Stimulated activated CD4-positive, alpha-beta T cell treated with anti-CD3 and anti-CD28 coated beads, Interleukin-1b, Interleukin-23, amount 100 ng/mL, for 24 hours (primary cell): ENCODE results near the gene ADCY10.
"Not testable (repeated sequence)": the region's sequence is repeated elsewhere in the genome, so short reads cannot be mapped to it uniquely, and the experiment has no call there.

Experiments
- DNase-seq, 4 experiments: peaks; one replicate each; pipeline ENCODE4 v3.0.0-alpha.2; 2020; ENCODE audit warnings: low read depth in 4 of 4, low spot score in 1 of 4

Gene ADCY10

DNA sequence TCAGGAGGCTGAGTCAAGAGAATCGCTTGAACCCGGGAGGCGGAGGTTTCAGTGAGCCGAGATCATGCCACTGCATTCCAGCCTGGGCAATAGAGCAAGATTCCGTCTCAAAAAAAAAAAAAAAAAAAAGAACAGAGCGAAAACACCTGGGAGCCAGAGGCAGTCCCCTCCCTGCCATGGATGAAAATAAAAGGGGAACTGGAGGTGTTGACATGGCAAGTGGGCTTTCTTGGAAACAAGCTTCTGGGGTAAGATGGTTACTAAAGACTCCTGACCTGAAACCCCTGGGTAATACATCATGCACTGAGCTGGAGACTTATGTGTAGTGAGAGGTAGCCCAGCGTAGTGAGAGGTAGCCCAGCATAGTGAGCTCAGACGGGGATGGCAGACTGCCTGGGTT, 31.6 kb downstream of the ADCY10 start:
- DNase-seq: no peak

- DNase-seq: no peak
Observed at GRCh38 chr1:167881786-167882185, 32.1 kb downstream of the ADCY10 start.

DNA sequence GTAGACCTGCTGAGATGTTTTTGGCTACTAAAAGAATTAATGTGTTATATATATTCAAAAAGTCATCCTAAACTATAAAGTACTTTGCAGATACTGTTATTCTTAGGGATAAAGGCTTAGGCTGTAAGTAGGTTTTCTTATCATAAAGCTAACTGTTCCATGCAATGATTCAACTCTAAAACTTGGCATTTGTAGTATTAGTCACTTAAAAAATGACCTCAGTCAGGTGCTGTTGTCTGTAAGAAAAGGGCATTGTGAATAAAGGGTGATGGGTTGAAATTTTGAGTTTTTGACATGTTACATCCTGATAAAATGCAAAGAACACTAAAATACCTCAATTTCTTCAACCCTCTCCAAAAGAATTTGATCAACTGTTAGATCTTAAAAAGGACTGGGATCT, 32.9 kb downstream of the ADCY10 start:
- DNase-seq: no peak

DNA sequence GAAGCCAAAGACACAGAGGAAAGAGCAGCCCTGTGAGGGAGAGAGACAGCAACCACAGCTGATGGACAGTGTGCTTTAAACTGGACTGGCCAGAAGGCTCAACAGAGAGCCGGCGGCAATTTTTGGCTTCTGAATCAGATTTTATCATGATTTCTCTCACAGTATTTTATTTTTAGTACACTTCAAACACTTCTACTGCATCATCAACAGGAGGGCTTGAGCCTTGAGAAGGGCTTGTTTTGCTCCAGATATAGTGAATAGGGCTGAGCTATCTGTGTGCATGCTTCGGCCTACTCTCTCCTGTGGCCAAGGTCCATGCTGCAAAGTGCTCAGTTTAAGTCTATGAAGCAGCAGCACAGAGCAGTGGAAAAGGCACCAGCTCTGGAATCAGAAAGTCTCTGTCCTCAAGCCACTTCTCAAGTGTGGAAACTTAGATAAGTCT, 33.3 kb downstream of the ADCY10 start:
- DNase-seq: no peak

- DNase-seq: no peak
Observed at GRCh38 chr1:167879508-167879907, 34.4 kb downstream of the ADCY10 start.

- no peak for DNase-seq
Observed at GRCh38 chr1:167878372-167879160, 35.4 kb downstream of the ADCY10 start.

DNA sequence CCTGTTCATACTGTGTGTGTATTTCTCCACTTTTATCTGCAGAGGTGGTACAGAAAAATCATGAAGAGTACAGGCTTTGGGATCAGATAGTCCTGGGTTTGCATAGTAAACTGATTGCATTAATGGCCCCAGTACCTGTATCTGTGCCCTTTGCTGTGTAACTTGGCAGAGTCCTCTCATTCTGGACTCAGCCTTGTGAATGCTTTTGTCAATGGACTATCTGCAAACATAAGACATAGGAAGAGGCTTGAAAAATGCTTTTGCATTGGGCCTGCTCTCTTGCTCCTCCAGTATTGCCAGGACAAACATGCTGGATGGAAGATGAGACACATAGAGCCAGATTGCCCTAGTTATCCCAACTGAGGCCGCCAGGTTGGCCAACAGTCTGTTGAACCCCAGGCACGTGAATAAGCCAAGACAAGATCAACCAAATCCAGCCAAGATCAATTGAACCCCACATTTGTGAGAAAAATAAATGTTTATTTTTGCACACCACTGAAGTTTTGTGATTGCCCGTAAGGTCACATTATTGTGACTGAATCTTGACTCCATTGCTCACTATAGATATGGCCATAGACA, 37.2 kb downstream of the ADCY10 start:
- DNase-seq: no peak

- no peak for DNase-seq
Observed at GRCh38 chr1:167871331-167871730, 42.6 kb downstream of the ADCY10 start.

GRCh38 chr1:167869157-167870001, 44.6 kb downstream of the ADCY10 start:
- not testable (repeated sequence) for DNase-seq

DNA sequence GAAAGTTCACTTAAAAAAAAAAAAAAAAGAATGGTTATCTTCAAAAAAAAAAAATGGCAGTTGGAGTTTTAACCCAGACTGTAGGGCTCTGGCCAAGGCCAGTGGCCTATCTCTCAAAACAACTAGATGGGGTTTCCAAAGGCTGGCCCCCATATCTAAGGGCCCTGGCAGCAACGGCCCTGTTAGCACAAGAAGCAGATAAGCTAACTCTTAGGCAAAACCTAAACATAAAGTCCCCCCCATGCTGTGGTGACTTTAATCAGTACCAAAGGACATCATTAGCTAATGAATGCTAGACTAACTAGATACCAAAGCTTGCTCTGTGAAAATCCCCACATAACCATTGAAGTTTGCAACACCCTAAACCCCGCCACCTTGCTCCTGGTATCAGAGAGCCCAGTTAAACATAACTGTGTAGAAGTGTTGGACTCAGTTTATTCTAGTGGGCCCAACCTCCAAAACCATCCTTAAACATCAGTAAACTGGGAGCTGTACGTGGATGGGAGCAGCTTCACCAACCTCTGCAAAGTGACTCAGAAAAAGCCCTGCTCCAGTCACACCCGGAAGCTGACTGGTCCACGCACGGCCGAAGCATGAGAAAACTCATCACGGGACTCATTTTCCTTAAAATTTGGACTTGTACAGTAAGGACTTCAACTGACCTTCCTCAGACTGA, 47.1 kb downstream of the ADCY10 start:
- DNase-seq: not testable (repeated sequence)

DNA sequence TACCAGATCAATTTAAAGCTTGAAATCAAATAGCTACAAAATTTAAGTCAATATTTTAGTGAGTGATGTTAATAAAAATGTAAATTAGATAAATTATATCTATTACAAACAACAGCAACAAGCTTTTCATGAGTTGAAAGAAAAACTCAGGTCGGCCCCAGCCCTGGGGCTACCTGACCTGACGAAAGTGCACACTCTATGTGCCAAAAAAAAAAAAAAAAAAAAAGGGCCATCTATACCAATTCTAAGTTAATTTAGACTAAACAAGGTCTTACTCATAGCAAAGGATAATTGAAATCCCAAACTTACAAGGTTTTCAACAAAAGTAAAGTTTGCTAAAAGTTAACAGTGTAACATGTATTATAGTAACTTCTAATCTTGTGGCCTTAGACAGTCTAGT, 47.6 kb downstream of the ADCY10 start:
- DNase-seq: not testable (repeated sequence)

DNA sequence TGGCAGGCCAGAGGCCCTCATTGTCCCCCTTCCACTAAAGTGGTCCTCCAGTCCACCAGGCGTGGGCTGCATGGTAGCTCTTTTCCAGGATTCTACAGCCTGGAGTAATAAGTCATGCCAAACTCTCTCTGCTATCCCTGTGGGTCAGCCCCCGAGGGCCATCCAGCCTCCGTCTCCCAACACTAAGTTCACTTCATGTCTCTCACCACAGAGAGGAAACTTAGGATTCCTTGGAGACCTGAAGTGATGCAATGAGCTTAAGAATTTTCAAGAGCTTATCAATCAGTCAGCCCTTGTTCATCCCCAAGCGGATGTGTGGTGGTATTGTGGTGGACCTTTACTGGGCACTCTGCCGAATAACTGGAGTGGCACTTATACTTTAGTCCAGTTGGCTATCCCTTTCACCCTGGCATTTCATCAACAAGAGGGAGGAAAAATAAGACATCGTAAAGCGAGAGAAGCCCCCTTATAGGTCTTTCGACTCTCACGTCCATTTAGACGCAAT, 48.1 kb downstream of the ADCY10 start:
- DNase-seq: not testable (repeated sequence)

- not testable (repeated sequence) for DNase-seq
Observed at GRCh38 chr1:167865193-167865592, 48.7 kb downstream of the ADCY10 start.

GRCh38 chr1:167864392-167865032, 49.4 kb downstream of the ADCY10 start:
- no peak for DNase-seq

DNA sequence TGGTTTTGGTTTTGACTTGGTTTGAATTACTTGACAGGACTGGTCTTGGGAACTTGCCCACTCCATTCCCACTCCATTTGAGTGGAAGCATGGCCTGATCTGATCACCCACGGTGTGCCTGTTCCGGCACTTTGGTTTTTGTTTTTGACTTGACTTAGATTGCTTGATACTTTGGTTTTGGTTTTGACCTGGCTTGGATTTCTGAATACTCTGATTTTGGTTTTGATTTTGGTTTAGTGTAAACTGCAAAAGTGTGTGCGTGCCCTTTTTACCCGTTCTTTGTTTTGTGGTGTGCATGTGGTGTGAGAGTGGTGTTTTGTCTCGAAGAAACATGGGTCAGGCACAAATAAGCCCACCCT, 50.0 kb downstream of the ADCY10 start:
- no peak for DNase-seq

GRCh38 chr1:167863191-167863920, 50.6 kb downstream of the ADCY10 start:
- DNase-seq: not testable (repeated sequence)

GRCh38 chr1:167862432-167863076, 51.4 kb downstream of the ADCY10 start:
- DNase-seq: no peak

DNA sequence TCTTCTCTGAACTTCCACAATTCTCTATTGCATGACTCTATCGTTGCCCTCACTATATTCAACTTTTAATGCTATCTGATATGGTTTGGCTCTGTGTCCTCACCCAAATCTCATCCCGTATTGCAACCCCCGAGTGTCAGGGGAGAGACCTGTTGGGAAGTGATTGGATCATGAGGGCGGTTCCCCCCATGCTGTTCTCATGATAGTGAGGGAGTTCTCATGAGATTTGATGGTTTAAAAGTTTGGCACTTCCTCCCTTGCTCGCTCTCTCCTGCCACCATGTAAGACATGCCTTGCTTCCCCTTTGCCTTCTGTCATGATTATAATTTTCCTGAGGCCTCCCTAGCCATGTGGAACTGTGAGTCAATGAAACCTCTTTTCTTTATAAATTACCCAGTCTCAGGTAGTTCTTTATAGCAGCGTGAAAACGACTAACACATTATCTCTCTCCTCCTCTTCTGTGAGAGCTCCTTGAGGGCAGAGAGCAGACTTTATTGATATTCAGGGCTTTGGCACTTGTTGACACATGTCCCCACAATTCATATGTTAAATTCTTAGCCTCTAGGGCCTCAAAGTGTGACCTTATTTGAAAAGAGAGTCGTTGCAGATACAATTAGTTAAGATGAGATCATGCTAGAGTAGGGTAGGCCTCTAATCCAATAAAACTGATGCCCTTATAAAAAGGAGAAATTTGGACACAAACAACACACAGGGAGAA, 52.1 kb downstream of the ADCY10 start:
- DNase-seq: no peak
